ENCODE measurements around the gene MYL5.

The MYL5 gene

DNA sequence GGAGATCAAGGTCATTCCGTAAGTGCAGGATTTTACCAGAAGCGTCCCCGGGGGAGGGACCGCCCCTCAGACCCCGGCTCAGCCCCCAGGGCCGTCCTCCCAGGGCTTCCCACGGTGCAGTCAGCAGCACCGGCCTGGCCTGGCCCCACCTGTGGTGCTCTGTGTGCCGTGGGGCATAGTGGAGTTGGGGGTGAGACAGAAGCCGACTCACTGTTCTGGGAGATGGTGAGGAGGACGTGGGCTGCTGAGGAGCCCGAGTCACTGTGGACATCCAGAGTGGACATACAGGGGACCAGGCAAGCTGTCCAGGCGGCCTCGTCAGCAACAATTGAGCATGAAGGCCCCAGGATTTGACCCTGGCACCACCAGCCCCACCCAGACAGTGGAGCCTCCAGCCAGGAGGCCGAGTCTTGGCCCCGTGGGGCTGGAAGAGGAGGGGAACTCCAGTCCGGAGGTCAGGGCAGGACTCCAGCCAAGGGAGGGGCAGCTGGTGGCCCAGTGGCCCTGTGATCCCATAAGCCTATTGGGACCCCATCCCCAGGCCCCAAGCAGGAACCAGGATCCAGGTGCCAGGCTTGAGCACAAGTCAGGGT lies 19.4 kb upstream of the MYL5 start:
- Histone ChIP-seq H3K36me3 (ENCODE audit: control insufficient read depth in 1 of 2, insufficient read depth in 2 of 2, low read length in 2 of 2) (no peaks in the 10 kb centered on the region), H3K14ac (ENCODE audit: low read length) (no peak overlapping the region), H2BK5ac (ENCODE audit: low read depth, low read length, poor library complexity) (no peak overlapping the region), H3K4ac (ENCODE audit: low read depth, low read length) (no peak overlapping the region), H3K18ac (ENCODE audit: low read length) (no peak overlapping the region), H3K4me3 (ENCODE audit: low read depth, low read length) (no peak overlapping the region), H3K4me1 (ENCODE audit: control insufficient read depth in 1 of 2, insufficient read depth in 2 of 2, low read length in 2 of 2) (peaks cover 4 to 8% of the 10 kb centered on the region in 2 experiments), H2AK5ac (ENCODE audit: low read length) (no peak overlapping the region), H2BK120ac (ENCODE audit: insufficient read depth, low read length, poor library complexity) (no peak overlapping the region), H4K8ac (ENCODE audit: low read depth, low read length) (no peak overlapping the region), H3K9ac (ENCODE audit: low read length) (no peak overlapping the region), H3K79me2 (ENCODE audit: control insufficient read depth, insufficient read depth, low read length, poor library complexity) (no peaks in the 10 kb centered on the region), H4K91ac (ENCODE audit: low read depth, low read length) (no peak overlapping the region), H4K12ac (ENCODE audit: low read depth, low read length) (no peak overlapping the region), H3K27ac (ENCODE audit: low read depth, low read length) (no peak overlapping the region), H3K27me3 (ENCODE audit: insufficient read depth, low read length) (no peaks in the 10 kb centered on the region), H2BK12ac (ENCODE audit: low read length) (no peak overlapping the region), H3K23ac (ENCODE audit: low read length) (no peak overlapping the region), H2AFZ (ENCODE audit: insufficient read depth, low read length, poor library complexity) (no peak overlapping the region), H3K9me3 (ENCODE audit: insufficient read depth, low read depth, low read length) (peaks cover 9% of the 10 kb centered on the region), H3K79me1 (ENCODE audit: low read length) (no peaks in the 10 kb centered on the region), H3K4me2 (ENCODE audit: low read length) (no peak overlapping the region)
- no CpG with 5 or more reads among the region's 17 CpGs for WGBS (ENCODE audit: extremely low coverage, insufficient coverage, insufficient read length)
- no peak for DNase-seq

DNA sequence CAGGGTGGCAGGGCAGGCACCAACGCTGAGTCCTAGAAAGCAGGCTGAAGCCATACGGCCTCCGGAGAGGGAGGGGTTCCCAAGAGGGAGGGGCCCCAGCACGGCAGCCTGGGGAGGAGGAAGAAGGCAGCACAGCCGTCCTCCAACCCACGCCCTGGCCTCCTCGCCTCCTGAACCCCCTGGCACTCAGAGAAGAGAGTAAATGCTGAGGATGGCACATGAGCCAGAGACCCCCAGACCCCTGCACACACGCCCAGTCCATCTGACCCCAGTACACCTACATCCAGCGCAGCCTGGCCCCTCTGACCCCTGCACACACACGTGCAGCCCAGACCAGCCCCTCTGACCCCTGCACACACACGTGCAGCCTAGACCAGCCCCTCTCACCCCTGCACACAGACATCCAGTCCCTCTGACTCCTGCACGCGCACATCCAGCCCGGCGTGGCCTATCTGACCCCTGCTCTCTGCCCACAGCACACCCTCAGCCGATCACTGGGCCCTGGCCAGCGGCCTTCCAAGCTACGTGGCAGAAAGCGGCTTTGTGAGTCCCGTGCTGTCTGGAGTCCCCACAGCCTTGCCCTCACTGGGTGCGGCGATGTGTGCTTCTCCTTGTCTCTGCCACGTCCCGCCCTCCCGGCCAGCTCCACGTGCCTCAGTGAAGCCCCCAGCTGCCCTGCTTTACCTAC lies 18.7 kb upstream of the MYL5 start:
- Histone ChIP-seq H4K12ac (ENCODE audit: low read depth, low read length) (no peak overlapping the region), H3K79me2 (ENCODE audit: control insufficient read depth, insufficient read depth, low read length, poor library complexity) (no peaks in the 10 kb centered on the region), H3K14ac (ENCODE audit: low read length) (no peak overlapping the region), H4K8ac (ENCODE audit: low read depth, low read length) (no peak overlapping the region), H3K36me3 (ENCODE audit: control insufficient read depth in 1 of 2, insufficient read depth in 2 of 2, low read length in 2 of 2) (no peaks in the 10 kb centered on the region), H2BK120ac (ENCODE audit: insufficient read depth, low read length, poor library complexity) (no peak overlapping the region), H3K4me2 (ENCODE audit: low read length) (no peak overlapping the region), H3K27me3 (ENCODE audit: insufficient read depth, low read length) (no peaks in the 10 kb centered on the region), H2AFZ (ENCODE audit: insufficient read depth, low read length, poor library complexity) (no peak overlapping the region), H3K4ac (ENCODE audit: low read depth, low read length) (no peak overlapping the region), H3K79me1 (ENCODE audit: low read length) (no peaks in the 10 kb centered on the region), H2BK5ac (ENCODE audit: low read depth, low read length, poor library complexity) (no peak overlapping the region), H3K9me3 (ENCODE audit: insufficient read depth, low read depth, low read length) (peaks cover 12% of the 10 kb centered on the region), H3K4me1 (ENCODE audit: control insufficient read depth in 1 of 2, insufficient read depth in 2 of 2, low read length in 2 of 2) (peaks cover 4 to 8% of the 10 kb centered on the region in 2 experiments), H4K91ac (ENCODE audit: low read depth, low read length) (no peak overlapping the region), H3K18ac (ENCODE audit: low read length) (no peak overlapping the region), H2AK5ac (ENCODE audit: low read length) (no peak overlapping the region), H3K27ac (ENCODE audit: low read depth, low read length) (no peak overlapping the region), H3K4me3 (ENCODE audit: low read depth, low read length) (no peak overlapping the region), H3K23ac (ENCODE audit: low read length) (no peak overlapping the region), H3K9ac (ENCODE audit: low read length) (no peak overlapping the region), H2BK12ac (ENCODE audit: low read length) (no peak overlapping the region)
- no peak for DNase-seq
- WGBS (ENCODE audit: extremely low coverage, insufficient coverage, insufficient read length), result no CpG with 5 or more reads among the region's 26 CpGs

DNA sequence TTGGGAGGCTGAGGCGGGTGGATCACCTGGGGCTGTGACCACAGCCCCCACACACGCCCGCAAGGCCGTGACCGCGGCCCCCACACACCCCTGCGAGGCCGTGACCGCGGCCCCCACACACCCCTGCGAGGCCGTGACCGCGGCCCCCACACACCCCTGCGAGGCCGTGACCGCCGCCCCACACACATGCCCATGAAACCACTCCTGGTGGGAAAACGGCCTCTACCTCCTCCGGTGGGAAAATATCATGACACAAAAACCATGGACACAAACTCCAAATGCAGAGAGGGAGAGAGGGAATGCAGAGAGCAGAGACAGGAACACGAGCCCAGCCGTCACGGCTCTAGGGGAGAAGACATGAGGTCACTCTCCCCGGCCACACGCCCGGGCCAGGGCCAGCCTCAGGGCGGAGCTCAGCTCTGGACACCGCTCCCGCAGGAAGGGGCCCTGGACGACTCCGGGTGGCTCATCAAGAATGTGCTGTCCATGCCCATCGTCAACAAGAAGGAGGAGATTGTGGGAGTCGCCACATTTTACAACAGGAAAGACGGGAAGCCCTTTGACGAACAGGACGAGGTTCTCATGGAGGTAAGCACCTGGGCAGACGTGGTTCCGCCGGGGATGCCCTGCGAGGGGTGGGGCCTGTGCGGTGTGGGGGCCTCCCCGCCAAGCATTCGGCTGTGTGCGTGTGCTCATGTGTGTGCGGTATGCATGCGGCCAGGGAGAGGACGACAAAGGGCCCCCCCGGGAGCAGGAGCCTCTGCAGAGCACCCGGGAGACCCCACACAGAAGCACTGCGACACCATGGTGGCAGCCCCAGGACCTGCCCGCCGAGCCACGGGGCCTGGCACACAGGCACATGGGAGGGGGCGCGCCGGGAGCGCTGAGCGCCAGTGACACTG lies 17.7 kb upstream of the MYL5 start:
- Histone ChIP-seq H2BK12ac (ENCODE audit: low read length) (no peak overlapping the region), H3K14ac (ENCODE audit: low read length) (no peak overlapping the region), H4K8ac (ENCODE audit: low read depth, low read length) (no peak overlapping the region), H3K9me3 (ENCODE audit: insufficient read depth, low read depth, low read length) (peaks cover 12% of the 10 kb centered on the region), H2BK5ac (ENCODE audit: low read depth, low read length, poor library complexity) (no peak overlapping the region), H3K4me2 (ENCODE audit: low read length) (no peak overlapping the region), H3K79me2 (ENCODE audit: control insufficient read depth, insufficient read depth, low read length, poor library complexity) (no peaks in the 10 kb centered on the region), H3K27ac (ENCODE audit: low read depth, low read length) (no peak overlapping the region), H3K27me3 (ENCODE audit: insufficient read depth, low read length) (no peaks in the 10 kb centered on the region), H4K12ac (ENCODE audit: low read depth, low read length) (no peak overlapping the region), H3K9ac (ENCODE audit: low read length) (no peak overlapping the region), H3K36me3 (ENCODE audit: control insufficient read depth in 1 of 2, insufficient read depth in 2 of 2, low read length in 2 of 2) (no peaks in the 10 kb centered on the region), H3K4ac (ENCODE audit: low read depth, low read length) (no peak overlapping the region), H3K79me1 (ENCODE audit: low read length) (no peaks in the 10 kb centered on the region), H3K4me3 (ENCODE audit: low read depth, low read length) (no peak overlapping the region), H2AK5ac (ENCODE audit: low read length) (no peak overlapping the region), H4K91ac (ENCODE audit: low read depth, low read length) (no peak overlapping the region), H2AFZ (ENCODE audit: insufficient read depth, low read length, poor library complexity) (no peak overlapping the region), H2BK120ac (ENCODE audit: insufficient read depth, low read length, poor library complexity) (no peak overlapping the region), H3K23ac (ENCODE audit: low read length) (no peak overlapping the region), H3K4me1 (ENCODE audit: control insufficient read depth in 1 of 2, insufficient read depth in 2 of 2, low read length in 2 of 2) (peaks cover 4 to 8% of the 10 kb centered on the region in 2 experiments), H3K18ac (ENCODE audit: low read length) (no peak overlapping the region)
- whole genome bisulfite sequencing (ENCODE audit: extremely low coverage, insufficient coverage, insufficient read length), result no CpG with 5 or more reads among the region's 58 CpGs
- DNase-seq, result no peak

DNA sequence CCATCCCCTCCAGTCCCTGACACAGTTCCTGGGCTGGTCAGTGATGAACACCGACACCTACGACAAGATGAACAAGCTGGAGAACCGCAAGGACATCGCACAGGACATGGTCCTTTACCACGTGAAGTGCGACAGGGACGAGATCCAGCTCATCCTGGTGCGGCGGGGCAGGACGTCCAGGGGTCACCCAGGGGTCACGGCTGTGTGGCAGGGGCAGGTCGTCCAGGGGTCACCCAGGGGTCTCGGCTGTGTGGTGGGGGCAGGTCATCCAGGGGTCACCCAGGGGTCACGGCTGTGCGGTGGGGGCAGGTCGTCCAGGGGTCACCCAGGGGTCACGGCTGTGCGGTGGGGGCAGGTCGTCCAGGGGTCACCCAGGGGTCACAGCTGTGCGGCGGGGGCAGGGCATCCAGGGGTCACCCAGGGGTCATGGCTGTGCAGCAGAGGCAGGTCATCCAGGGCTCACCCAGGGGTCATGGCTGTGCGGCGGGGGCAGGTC lies 17.0 kb upstream of the MYL5 start:
- Histone ChIP-seq H3K4ac (ENCODE audit: low read depth, low read length) (no peak overlapping the region), H3K4me1 (ENCODE audit: control insufficient read depth in 1 of 2, insufficient read depth in 2 of 2, low read length in 2 of 2) (peaks cover 4 to 8% of the 10 kb centered on the region in 2 experiments), H3K23ac (ENCODE audit: low read length) (no peak overlapping the region), H4K12ac (ENCODE audit: low read depth, low read length) (no peak overlapping the region), H3K9ac (ENCODE audit: low read length) (no peak overlapping the region), H4K91ac (ENCODE audit: low read depth, low read length) (no peak overlapping the region), H3K18ac (ENCODE audit: low read length) (no peak overlapping the region), H3K79me1 (ENCODE audit: low read length) (no peaks in the 10 kb centered on the region), H2AK5ac (ENCODE audit: low read length) (no peak overlapping the region), H2BK120ac (ENCODE audit: insufficient read depth, low read length, poor library complexity) (no peak overlapping the region), H2BK5ac (ENCODE audit: low read depth, low read length, poor library complexity) (no peak overlapping the region), H3K27ac (ENCODE audit: low read depth, low read length) (no peak overlapping the region), H4K8ac (ENCODE audit: low read depth, low read length) (no peak overlapping the region), H2BK12ac (ENCODE audit: low read length) (no peak overlapping the region), H2AFZ (ENCODE audit: insufficient read depth, low read length, poor library complexity) (no peak overlapping the region), H3K27me3 (ENCODE audit: insufficient read depth, low read length) (no peaks in the 10 kb centered on the region), H3K9me3 (ENCODE audit: insufficient read depth, low read depth, low read length) (peaks cover 12% of the 10 kb centered on the region), H3K4me2 (ENCODE audit: low read length) (no peak overlapping the region), H3K14ac (ENCODE audit: low read length) (no peak overlapping the region), H3K79me2 (ENCODE audit: control insufficient read depth, insufficient read depth, low read length, poor library complexity) (no peaks in the 10 kb centered on the region), H3K4me3 (ENCODE audit: low read depth, low read length) (no peak overlapping the region), H3K36me3 (ENCODE audit: control insufficient read depth in 1 of 2, insufficient read depth in 2 of 2, low read length in 2 of 2) (no peaks in the 10 kb centered on the region)
- DNase-seq, result no peak
- no CpG with 5 or more reads among the region's 23 CpGs for WGBS (ENCODE audit: extremely low coverage, insufficient coverage, insufficient read length)

All from trophoblast cell (in vitro differentiated cells and primary cell).